NCI-H1930 (cell line): ENCODE results near the gene BAIAP2.
"Not testable (repeated sequence)": the region's sequence is repeated elsewhere in the genome, so short reads cannot be mapped to it uniquely, and the experiment has no call there.

Source experiments
- DNase-seq, 2 experiments: peaks; one replicate each; lab custom pipeline; 2025; lab: John Stamatoyannopoulos, UW

BAIAP2 gene

DNA sequence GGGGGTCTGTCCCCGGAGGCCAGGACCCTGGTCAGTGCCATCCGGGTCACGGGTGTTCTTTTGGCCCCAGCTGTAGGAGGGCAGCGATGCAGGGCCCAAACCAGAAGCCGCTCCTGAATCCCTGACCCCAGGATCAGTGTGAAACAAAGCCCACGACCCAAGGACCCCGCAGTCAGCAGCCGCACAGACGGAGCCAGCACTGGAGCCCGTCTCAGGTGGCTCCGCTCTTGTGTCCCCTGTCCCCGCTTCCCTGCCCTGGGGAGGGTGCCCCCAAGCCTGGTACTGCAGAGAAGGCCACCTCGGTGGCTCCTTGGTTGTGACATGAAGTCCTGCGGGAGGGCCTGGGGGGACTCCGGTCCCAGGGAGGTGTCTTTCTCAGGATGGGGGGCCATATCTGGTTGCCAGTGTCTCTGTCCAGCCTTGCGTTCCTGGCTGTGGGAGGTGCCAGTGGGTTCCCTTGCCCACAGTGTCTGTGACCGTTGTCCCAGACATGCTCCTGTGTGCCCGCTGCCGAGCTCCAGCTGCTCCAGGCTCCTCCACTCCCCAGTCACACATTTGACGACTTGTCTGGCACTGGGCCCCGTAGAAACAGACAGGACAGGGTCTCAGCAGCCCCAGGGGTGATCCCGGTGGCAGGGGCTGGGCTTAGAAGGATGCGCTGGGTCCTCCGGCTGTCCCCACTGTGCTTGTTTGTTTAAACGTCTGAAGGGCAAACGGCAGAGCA, 33.6 kb downstream of the BAIAP2 start:
- no peak for DNase-seq

DNA sequence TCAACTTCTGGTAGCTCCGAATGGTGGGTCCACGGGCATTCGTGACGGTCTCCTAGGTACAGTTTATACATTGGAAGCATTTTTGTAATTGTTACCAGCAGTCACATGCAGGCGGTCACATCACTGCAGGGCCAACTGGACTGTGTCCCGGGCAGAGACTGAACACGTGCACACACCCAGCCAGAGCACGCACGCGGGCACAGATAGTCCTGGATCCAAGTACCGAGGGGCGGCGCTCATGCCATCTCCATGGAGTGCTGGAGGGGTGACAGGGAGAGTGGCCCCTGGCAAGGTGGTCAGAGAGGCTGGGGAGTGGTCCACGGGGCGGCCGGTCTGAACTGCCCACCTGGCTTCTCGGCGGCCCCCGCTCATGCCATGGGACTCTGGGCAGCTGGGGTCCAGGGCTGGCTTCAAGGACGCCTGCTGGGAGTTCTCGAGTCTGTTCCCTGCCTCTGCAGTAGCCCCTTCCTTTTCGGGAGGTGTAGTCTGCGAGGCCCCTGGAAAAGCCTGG, 34.2 kb downstream of the BAIAP2 start:
- no peak for DNase-seq

DNA sequence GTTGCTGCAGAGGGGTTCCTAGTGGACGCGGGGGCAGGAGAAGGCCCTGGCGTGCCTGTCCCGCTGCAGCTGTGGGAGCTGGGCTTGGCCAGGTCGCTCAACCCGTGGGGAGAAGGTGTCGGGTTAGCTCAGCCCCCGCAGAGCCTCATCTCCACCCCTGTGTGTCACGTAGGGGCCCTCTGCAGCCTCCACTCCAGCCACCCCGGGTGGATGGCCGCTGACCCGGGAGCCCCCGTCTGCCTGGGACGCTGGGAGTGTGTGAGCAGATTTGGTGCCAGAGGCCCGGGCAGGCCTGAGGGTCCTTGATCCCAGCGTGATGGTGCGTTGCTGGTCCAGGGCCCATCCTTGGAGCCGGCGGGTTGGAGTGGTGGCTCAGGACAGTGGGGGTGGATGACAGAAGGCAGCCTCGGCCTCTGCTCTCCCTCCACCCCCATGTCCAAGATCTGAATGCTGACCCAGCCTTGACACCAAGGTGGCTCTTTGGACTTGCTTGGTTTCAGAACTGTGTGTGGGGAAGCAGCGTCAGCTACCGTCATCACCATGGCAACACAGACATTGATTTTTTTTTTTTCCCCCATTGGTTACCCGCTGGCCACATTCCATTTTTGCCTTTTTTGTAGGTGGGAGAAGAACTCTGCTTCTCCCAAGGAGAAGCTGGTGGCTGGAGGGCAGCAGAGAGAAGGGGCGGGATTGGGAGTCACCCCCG, 35.7 kb downstream of the BAIAP2 start:
- DNase-seq: no peak

DNA sequence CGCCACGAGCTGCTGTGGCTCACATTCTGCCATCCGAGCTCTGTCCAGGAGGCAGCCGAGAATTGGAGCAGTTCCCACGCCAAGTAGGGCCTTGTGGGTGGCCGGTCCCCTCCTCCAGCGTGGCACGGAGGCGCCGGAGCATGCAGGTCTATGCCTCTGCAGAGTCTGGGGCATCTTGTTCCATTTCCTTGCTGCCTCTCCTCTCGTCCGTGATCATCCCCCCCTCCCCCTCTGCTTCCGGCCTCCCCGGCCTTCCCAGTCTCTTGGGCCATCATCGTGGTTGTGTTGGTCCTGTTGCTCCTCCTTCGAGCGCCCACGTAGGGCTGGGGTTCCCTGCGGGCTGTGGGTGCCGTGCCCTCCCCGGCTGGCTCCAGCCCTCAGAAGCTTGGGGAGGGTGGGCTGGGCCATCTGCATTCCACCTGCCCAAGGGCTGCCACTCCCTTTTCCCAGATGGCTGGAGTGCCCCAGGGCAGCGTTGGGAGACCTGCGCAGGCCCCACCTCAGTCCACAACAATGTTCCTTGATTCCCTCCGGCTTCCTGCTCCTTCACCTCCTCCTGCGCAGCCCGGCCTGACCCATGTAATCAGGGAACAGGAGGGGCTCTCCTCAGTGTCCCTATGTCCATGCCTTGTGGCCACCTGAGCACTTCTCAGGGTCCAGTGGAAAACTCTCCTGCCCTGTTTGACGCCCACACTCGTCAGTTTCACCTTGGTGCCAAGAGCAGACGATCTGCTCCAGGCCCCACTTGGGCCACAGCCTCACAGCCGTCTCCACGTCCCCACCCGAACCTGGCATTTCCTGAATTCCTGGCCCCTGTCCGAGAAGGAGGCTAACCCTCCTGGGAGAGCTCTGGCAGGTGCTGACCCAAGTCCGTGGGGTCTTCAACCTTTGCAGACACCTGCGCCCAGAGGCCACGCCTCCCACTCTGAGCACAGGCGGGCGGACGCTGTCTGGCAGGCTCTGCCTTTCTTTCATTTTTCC, 37.1 kb downstream of the BAIAP2 start:
- no peak for DNase-seq

DNA sequence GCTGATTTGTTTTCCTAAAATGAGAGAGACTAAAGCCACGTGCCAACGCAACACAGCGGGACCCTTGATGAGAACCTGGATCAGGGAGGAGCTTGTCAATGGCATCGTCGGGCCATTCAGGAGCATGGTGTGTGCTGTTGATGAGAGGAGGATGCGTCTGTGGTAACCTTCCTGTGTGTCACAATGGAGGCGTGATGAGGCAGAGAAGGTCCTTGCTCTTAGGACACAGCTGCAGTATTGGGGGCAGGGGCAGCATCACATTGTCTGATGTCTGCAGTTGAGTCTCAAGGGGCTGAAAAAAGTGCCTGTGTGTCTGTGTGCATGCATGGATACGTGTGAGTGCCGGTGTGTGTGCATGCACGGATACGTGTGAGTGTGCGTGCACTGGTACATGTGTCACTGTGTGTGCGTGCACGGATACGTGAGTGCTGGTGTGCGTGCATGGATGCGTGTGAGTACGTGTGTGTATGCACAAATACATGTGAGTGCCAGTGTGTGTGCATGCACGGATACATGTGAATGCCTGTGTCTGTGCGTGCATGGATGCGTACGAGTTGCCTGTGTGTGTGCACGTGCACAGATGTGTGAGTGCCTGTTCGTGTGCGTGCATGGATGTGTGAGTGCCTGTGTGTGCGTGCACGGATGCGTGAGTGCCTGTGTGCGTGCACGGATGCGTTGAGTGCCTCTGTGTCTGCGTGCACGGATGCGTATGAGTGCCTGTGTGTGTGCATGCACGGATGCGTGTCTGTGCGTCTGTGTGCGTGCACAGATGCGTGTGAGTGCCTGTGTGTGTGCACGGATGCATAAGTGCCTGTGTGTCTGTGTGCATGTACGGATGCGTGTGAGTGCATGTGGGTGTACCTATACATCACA, 39.3 kb downstream of the BAIAP2 start:
- no peak for DNase-seq

DNA sequence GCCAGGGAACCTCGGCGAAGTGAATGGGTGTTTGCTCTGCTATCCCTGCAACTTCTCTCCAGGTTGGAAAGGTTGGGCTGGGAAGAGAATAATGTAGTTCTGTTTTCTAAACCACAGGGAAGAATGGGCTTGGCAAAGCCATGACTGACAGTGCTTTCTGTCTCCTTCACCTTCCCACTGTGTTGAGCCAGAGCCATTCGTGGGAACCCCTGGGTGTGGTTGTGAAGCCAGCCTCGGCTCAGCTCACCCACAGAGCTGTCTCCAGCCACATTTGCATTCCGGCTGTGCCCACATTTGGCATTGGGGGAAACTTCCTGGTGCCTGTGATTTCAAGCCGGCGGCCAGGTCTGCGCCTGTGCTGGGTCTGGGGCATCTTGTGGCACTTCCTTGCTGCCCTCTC, 39.9 kb downstream of the BAIAP2 start:
- DNase-seq: no peak

DNA sequence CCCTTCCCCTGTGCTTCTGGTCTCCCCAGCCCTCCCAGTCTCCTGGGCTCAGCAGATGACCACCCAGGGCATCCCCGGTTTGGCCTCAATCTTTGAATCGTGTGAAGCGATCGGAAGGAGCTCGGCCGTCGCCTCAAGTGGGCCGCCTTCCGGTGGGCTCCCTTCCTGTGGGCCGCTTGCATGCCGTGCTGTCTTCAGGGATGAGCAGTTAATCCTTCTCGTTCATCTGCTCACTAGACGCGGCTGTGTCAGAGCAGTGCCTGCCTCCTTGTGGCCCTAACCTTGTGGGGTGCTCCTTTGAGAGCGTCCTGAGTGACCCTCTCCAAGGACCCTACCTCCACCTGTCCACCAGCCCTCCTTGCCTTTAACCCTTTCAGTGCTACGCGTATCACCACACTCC, 40.4 kb downstream of the BAIAP2 start:
- DNase-seq: no peak

DNA sequence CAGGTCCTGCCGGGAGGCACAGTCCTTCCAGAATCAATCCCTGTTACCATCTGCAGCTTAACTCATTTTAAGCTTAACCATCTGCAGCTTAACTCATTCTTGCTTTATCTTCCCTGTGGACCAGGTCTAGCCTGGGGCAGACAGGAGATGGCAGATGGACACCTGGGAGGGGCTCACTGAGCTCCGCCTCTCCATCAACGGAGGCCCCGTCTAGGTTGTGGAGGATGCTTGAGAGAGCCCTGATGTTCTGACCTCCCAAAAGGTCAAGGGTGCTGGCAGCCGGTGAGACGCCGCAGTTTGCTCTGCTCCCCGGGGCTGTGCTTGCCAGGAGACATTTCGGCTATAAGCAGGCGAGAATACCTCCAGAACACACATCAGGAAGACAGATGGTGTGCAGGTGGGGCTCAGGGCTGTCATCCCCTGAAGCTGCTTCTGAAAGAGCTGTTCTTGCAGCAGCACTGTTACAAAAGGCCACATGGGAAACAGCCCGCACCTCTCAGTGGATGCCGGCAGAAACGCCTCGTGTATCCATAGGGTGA, 41.3 kb downstream of the BAIAP2 start:
- no peak for DNase-seq

DNA sequence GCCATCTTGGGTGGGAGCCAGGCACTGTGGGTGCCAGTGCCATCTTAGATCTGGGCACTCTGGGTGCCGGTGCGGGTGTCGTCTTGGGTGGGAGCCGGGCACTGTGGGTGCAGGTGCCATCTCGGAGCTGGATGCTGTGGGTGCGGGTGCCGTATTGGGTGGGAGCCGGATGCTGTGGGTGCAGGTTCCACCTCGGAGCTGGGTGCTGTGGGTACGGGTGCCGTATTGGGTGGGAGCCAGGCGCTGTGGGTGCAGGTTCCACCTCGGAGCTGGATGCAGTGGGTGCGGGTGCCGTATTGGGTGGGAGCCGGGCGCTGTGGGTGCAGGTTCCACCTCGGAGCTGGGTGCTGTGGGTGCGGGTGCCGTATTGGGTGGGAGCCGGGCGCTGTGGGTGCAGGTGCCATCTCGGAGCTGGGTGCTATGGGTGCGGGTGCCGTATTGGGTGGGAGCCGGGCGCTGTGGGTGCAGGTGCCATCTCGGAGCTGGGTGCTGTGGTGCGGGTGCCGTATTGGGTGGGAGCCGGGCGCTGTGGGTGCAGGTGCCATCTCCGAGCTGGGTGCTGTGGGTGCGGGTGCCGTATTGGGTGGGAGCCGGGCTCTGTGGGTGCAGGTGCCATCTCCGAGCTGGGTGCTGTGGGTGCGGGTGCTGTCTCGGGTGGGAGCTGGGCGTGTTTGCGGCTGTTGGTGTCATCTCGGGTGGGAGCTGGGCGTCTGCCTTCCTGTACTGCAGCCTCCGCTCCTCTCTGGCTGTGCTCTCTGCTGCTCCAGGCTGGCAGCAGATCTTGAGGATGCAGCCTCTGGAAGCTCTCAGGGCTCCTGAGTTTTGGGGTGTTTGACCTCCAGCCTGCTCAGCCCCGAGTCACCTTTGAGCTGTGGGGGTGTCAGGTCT, 43.3 kb downstream of the BAIAP2 start:
- not testable (repeated sequence) for DNase-seq

DNA sequence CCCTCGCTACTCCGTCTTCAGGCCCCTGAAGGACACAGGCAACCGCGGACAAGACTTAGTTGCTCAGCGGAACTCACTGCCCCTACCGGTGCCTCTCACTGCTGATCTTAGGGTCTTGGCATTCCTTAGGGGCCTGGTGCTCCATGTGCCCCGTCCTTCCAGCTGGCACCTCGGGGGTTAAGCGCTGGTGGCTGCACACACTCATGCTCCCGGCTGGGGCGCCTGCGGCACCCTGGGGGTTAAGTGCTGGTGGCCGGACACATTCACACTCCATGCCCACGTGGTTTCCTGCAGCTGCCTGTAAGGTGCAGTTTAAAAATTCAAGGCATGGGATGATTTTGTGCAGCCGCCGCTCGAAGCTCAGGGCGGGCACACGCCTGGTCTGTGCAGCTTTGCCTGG, 45.1 kb downstream of the BAIAP2 start:
- no peak for DNase-seq

DNA sequence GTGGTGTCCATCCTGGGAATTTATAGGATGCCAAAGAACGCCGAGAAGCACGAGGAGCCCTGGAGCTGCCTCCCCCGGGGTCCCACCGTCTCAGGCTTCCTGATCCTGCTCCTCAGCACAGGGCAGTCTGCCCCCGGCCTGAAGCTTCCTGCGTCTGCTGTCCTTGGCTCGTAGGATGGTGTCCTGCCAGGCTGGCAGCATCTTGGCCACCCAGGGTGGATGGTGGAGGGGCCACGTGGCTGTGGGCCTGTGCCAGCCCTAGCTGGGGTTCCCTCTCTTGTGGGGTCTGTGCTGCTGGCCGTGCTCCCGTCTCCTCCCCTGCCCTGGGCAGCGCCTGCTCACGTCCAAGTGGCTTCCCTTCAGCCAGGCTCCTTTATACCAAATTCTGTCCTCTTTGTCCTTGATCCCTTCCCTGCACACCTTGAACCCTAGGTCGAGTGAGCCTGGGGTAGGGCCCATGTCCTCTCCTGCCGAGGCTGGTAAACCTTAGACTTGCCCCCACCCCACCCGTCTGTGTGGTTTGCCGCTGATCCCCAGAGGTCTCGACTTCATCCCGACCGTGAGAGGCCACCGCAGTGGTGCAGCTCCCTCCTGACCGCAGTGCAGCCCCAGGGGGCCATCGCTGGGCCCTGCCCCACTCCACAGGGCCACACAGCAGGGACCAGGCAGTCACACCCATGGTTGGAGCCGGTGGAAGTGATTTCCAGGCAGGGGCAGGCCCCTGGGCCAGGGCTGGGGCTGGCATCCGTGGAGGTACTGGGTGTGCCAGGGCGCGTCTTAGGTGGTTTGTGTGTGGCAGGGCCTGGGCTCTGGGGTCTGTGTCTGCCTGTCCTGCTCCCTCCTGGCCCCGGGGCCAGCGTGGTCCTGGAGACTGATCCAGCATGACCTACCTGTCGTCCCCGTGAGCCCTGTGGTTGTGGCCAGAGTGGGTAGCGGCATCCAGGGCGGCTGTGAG, 46.5 kb downstream of the BAIAP2 start:
- DNase-seq: no peak

DNA sequence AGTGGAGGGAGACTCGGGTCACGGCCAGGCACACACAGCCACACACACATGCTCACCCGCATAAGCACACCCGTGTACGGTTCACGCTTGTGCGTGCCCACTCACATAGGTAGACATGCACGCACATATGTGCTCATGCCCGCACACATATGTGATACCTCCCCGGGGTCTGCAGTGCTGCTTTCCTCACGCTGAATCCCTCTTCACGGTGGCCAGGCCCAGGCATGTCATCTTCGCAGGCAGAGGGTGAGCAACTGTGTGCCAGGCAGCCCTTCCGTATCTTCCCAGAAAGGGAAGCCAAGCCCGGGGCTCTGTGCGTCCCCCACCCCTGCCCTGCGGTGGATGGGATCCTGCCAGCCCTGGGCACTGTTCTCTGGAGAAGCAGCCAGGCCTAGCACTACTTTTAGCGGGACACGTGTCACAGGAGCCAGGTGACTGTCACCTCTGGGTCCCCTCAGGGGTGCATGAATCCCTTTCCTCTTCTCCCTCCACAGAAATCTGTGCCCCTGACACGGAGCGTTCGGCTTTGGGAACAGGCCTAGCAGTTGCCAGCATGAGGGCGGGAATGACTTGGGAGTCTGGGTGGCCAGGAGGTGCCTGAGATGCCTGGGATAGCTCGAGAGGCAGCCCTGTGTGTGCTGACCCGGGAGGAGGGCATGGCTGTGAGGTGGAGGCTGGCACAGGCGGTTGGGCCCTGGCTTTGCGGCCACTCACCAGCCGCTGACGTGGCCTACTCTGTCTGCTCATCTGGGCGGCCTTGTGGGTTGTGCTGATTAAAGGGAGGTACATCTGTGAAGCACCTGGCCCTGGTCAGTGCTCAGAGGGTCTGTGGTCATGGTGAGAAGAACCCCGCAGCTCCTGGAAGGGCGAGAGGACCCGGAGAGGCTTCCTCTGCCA, 47.5 kb downstream of the BAIAP2 start:
- no peak for DNase-seq

DNA sequence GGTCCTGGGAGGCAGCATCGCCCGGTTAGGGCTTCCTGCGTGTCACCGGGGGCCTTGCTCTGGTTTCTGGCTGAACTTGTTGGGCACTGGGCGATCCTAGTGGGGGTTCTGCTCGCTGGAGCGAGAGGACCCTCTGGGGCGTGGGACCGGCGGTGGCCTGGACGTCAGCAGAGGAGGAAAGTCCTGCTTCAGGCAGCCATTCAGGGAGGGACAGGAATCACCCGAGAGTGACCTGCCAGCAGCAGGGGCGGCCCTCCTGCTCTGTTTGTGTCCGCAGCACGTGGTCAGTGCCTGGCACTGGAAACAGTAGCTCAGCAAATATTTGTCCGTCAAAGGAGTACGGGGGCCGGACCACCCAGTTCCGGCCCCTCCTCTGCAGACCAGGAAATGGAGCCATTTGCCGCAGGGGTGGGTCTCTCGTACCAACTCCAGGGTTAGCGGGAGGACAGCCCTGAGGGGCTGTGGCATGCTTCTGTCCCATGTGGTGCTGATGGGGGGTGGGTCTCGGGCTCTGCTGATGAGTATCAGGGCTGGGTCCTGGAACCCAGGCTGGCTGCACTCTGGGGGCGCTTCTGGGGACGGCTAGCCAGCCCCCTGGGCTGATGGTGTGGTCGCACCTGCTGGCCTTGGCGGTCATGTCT, 48.3 kb downstream of the BAIAP2 start:
- DNase-seq: no peak

DNA sequence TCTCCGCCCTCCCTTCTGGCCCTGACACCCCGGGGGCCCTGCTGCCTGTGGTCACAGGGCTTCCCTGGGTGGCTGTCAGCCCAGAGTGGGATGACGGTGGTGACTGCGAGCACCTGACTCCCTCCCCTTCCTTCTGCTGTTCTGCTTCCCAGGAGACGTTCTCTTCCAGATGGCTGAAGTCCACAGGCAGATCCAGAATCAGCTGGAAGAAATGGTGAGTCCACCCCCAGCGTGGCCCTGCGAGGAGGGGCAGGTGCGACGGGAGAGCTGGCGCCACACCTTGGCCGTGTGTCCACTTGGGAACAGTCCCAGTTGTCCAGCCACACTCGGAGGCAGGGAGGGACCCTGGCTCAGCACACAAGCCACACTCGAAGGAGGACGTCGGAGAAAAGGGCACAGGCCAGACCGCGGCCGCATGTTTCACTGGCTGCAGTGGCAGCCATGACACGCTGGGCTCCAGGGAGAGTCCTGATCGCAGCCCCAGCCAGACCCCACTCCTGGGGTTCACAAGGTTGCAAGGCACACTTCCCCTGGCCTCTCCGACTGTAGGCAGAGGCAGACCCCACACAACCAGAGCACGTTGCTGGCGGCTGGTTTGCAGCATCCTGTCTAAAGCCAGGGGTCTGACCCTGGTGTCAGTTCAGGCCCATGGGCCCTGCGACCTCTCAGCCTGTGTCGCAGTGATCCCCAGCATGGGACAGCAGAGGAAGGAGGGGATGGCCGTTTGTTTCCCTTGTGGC, 49.9 kb downstream of the BAIAP2 start:
- no peak for DNase-seq

DNA sequence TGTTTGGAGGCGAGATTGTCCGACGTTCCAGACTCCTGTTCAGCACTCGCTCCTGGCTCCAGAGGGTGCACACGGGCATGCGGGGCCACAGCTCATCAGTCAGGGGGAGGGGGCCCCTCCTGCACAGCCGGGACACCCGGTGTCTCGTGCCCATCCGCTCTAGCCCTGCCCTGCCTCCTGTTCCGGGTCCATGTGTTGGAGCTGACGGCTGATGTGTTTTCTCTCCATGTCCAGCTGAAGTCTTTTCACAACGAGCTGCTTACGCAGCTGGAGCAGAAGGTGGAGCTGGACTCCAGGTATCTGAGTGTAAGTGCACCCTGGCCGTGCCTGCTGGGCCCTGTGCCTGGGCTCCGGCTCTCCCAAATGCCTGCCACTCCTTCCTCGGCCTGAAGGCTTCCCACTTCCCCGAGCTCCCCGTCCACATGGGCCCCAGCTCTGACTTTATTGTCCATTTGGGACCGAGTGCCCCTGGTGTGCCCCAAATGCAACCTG, 50.5 kb downstream of the BAIAP2 start:
- DNase-seq: no peak

DNA sequence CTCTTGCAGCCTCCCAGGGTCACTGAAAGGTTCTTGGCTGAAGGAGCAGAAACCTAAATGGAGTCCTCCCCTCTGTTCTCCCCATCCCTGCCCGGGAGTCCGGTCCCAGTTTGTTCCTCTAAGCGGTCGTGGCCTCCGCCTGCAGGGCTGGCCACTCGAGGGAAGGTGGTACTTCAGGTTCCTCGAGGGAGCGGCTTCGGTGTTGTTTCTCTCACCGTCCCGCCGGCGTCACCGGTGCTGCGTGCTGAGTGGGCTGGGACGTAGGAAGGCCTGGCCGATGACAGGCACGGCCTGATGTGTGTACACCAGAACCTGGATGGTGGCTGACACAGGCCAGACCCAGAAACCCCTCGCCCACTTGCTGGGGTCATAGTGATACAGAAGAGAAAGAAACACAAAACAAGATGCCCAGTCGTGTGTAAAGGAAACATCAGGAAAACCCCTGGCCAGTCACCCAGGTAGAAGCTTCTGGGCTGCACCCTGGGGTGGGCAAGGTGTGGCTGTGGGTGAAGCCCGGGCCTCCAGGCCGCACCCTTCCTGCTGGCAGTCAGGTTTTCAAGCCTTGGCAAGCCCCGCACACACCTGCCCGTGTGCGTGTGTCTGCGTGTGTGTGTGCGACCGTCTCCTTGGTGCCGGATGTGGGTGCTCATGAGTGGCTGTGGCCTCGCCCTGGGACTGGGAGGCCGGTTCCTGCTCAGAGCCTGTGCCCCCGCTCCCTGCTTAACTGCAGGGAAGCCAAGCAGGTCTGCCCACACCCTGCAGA, 52.0 kb downstream of the BAIAP2 start:
- no peak for DNase-seq
